Measurements from ENCODE around the gene TMEM176A.

The TMEM176A gene

DNA sequence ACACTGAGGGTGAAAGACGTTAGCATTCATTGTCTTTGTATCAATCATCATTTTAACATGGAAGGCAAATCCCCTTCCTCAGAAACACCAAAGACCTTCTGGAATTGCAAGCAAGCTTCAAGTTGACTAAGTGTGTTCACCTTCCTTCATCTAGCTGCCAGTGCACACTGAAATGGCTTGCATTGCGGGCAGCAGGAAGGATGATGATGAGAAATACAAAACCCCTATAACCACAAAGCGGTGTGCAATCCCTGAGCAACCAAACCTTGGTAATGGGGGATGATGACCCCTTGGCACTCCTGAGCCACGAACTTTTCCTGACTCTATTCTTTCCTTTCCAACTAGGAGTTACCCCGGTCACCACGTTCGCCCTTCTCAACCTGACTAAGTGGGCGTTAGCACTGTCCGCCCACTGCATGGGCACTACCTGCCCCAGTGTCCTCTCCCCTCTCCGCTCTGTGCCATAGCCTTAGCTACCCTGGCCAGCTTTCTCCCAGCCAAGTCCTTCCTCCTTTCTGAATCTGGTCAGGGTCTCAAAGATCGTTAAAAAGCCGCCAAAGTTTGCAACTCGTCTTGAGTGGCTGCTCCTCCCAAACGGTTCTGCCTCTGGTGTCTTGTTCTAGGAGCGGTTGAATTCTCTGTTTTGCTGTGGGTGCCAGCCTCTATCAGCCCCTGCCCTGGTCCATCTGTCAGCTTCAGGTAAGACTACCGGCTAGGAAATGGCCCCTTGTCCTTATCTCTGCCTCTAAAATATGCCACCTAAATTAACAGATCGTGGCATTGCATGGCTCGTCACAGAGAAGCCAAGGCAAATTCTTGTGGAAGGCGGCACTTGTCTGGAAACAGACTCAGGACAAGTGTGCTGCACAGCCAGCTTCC is 51.2 kb downstream of the TMEM176A start:
- DNase-seq, result no peak

DNA sequence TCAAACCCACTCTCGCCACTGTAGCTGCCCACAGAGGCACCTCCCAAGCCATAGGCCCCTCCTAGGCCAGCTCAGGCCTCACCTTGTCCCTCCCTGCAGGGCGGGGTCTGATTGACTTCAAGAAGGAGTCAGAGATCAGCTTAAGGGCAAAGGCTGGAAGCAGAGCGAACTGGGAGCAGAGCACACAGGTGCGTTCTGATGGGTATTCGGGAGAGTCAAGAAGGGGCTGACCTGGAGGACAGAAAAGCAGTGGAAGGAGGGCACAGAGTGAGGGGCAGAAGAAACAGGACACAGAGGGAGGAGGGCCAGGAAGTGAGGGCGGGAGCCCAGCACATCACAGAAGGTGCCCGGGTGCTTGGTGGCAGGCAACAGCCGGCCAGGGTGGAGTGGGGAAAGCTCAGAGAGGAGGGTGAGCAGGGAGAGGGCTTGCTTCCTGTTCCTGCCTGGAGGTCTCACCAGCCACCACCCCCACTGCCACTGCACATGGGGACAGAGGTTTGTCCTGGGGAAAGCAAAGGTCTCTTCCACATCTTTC is 51.9 kb downstream of the TMEM176A start, which contains the start of gene AOC1:
TSS of gene AOC1 (plus strand) at position 147 of the 535 bp plus-strand sequence. CDS start 3,954 bp downstream, outside the sequence.
- no peak for DNase-seq

DNA sequence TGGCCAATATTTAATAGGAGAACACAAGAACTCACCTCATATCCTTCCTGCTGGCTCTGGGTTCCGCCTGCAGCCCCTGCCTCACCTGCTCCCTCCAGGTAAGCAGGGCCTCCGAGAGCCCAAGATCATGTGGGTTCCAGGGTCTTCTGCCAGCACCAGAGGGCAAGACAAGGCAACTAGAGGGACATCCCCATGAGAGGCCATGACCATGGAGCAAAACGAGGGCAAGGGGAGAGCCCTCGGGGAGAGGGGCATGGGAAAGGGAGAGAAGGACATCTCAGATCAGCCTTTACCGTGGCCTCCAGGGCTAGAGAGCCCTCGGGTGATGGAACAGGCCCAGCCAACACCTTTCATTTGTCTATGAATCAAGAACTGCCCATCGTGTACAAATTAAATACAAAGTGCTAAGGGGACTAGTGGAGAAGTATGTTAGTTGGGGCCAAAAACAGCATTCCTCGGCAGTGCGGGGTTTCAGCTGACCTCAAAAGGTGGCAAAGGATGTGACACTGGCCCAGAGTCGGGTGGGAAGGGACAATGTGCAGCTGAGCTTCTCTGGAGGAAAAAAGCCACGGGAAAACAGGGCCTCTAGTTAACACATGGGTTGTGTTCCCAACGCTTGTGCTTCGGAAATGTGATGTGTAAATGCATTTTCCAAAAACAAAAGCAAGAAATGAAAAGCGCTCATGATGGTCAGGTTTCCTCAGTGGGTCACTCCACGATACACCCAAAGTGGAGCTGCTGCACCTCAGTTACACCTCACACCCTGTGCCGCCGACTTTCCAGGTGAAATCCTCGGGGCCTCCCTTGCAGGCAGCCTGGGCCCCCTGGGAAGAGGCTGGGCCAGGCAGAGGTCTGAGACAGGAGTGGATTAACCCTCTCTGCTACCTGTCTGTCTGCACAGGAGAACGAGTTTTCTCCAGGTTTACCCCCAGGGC is 53.8 kb downstream of the TMEM176A start:
- no peak for DNase-seq

Data from stimulated activated naive CD4-positive, alpha-beta T cell treated with Interleukin-2 at 50 U/mL for 16 hours (primary cell).